Fibroblast of skin of left quadriceps (primary cell): ENCODE results near the gene RIT2.
A peak's percentile ranks its signal among the peaks of the same experiment; 100 is the strongest.

ENCODE experiments used
- DNase-seq, 2 experiments: peaks; one replicate each; pipeline ENCODE4 v3.0.0-alpha.2; 2013; ENCODE audit warnings: low read depth in 2 of 2

RIT2 gene

DNA sequence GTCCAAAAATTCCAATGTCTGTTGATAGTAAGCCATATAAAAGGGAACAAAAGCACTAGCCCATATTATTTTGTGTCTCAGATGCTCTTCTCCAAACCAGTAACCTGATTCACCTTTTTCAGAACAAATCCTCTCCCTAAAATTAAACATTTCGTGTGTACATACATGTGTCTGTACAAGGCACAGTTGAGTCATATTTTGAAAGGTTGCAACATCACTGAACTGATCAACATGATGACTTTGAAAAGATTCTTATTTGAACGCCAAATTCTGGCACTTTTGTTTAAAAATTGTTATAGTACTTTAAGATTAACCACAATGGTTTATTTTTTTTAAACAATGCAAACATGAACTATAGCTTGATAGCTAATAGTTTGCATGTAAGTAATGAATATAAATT is 102.5 kb downstream of the RIT2 start:
- no peak for DNase-seq

DNA sequence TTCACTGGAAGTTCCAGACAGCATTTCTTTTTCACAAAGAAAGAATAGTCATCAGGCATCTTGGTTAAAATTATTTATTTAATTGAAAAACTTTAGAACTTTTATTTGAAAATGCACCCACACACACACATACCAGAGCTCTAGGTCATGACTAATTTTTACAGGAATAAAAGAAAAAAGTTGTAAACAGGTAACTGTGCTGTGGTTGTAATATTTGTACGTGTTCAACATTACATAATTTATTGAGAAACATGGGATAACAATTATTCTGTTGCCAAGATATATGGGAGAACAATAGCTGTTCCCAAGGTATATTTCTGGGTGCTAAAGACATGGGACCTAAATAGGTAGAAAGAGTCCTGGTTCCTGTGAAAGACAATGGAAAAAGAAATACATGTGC is 104.9 kb downstream of the RIT2 start:
- DNase-seq, result no peak

DNA sequence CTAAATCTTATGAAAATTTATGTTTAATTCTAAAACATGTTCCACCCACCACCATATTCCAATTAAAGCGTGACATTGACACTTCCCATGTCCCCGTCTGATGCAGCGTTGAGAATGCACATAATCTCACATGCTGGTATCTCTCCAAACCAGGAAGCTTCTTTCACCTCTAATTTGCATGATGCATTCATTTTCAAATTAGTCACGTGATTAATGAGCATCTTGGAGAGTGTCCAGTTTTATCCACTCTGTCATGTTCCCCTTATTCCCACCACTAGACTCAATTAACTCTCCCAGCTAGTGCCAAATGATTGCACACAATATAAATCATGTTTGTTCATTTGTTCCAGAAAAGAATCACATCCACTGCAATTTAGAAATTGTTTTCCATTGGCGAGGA is 105.8 kb downstream of the RIT2 start:
- no peak for DNase-seq

DNA sequence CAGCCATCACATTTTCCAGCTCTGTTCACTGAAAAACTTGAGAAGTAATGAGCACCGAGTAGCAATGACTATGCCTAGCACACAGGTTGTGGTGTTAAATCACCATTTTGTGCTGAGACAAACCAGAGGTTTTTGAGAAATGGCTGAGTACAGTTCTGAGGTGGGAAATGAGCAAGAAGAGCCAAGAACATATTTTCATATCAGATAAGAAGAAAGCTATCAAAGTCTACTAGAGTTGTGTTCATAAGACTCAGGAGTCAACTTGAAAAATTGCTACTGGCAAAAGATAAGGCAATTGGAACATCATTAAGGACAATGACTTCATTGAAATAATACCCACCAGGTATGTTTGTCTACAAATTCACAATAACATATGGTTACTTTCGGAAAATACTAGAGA is 108.1 kb downstream of the RIT2 start:
- no peak for DNase-seq

DNA sequence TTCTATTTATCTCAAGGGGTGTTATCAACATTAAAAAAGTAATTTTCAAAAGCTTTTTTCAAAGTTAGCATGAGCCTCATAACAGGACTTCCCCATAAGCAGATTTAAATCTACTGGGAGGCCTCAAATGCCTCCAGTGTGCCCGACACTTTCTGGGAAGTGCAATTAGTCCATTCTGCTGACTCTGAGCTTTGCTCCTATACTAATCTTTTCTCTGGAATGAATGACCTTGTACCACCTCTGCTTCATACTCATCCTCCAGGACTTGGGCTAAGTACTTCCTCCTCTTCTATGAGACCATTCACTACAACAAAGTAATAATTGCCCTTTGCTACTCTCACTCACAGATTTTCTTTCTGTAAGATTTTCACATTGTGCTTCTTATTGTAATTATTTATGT is 111.1 kb downstream of the RIT2 start:
- no peak for DNase-seq

DNA sequence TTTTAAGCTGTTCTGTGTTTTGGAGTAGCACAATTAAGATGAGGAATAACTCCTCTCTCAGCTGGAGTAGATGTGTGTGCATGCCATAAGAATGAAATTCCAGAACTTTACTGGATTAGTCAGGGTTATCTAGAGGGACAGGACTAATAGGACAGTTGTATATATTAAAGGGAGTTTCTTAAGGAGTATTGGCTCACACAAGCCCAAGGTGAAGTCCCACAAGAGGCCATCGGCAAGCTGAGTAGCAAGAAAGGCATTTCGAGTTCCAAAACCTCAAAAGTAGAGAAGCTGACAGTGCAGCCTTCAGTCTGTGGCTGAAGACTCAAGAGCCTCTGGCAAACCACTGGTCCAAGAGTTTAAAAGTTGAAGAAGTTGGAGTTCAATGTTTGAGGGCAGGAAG is 113.7 kb downstream of the RIT2 start:
- DNase-seq, result no peak

DNA sequence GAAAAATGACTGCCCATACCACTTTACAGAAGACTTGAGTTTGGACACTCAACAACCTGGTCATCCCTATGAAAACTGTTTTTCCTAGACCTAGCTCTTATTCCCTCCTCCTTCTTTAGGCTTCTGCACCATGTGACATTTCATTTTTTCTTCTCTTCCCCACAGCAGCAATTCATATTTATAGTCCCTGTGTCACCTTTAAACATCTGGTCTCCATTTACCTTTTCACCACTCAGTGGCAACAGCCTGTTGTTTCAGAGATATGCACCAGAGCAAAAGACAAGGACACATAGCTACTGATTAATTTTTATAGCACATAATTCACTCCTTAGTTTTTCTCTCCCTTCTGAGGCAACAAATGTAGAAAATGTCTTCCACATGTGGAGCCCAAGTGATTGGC is 118.7 kb downstream of the RIT2 start:
- no peak for DNase-seq

DNA sequence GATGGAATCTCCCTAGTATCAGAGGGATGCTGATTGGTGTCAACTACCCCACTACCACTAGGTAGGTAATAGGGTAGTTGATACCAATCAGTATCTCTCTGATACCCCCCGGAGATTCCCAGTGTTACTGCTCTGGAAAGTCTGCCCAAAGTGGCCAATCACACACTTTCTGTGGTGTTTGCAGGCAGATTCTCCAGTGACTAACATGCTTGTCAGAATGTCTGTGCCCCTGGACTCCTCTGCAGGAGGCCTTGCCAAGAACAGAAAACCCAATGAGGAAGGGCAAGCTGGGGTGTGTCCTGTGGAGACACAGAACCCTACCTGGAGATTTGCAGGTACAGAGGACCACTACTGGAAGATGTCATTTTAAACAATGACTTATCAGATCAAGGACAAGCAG is 135.1 kb downstream of the RIT2 start:
- no peak for DNase-seq

DNA sequence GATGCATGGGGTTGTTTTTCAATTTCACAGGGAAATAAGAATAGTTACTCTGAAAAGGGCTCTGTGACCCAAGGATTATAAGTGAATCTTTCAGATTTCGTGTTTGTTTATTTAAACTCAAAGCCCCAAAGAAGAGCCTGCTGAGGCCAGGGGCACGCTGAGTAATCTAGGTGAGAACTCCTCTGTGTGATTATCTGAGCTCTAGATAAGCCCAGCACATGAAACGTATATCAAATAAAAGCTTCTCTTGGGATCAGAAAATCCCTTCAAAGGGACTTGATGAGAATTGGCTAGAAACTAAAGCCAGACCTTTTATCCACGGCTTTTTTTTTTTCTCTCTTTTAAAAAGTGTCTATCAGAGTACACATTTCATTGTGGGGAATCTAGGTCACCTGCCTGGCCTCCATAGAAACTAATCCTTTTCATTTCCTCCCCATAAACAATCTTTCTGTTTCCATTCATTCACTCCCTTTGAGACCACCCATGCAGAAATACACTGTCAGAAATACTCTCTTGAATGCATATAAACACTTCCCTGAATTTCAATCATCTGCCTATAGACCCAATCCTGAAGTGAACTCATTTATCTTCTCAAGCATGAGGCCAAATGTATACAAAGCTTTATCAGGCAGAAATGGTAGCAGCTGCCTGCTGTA is 137.4 kb downstream of the RIT2 start:
- DNase-seq, result no peak

DNA sequence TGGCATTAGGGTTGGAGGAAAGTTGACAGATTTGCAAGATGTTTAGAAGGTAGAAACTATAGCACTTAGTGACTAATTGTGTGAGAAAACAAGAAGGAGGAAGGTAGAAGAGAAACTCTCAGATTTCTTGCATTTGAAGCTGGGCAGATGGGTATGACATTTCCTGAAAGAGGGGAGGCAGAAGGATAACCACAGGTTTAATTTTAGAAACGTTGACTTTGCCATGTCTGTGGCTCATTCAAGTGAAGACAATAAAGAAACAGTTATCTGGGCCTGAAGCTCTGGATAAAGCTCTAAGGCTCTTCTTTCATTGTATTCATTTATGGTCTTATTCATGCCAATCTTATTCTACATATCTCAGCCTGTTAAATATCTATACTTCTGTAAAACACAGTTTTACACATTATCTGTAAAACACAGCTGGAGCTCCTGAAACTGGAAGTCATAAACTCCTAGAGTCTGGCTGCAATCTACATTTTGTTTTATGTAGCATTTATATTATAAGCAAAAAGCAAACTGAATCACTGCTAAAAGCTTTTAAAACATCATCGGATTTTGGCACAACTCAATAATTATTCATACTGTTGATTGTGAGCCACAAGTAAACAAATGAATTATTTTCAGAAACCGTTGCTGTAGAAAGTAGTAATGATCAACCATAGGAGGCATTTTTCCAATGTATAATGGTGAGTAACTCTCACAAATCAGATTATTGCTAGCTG is 138.5 kb downstream of the RIT2 start:
- no peak for DNase-seq

DNA sequence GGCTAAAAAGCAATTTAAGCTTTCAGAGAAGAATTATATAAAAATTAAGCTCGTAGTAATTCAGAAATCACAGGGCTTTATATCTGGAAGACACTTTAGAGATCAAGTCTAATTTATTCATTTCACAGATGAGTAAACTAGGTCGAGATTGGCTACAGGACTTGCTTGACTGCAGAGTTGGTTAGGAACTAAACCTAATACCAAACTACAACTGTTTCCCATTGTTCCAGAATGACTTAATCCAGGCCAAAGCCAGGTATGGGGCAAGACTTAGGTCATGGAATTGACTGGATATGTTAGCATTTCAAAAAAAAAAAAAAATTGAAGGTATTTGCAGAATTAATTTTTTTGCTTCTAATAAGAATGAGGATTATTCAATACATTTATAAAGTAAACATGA is 146.1 kb downstream of the RIT2 start:
- DNase-seq, result no peak

DNA sequence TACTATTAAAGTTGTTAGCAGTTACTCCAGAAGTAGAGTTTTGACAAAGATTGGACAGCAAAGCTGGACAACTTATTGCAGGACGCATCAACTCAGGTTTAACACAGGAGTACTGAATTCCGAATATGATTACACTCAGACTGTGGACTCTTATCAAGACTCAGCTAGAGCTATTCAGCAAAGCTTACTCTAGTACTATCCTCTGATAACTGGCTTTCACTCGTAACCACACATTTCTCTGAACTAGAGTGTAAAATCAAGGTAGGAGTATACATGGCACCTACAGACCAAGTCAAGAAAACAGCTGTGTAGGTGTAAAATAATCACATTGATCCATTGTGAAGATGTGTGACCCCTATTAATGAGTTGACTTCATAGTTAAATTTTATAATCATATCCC is 154.2 kb downstream of the RIT2 start:
- no peak for DNase-seq

DNA sequence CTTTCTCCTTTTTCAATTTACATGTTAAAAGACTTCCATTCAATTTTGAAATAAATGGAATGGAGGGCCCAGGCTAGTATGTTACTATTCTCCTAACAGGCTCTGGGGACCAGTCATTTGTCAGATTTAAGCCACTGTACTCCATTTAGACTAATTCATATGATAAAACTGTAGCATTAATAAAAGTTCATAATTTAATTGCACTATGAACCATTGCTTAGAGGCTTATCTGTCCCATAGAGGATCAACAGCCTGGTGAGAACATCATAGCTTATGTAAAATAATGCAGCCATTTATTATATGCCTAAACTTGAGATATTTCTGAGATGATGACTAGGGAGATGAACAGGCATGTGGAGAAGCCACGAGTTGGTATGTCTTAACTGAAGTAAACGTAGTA is 156.0 kb downstream of the RIT2 start:
- DNase-seq, result no peak

DNA sequence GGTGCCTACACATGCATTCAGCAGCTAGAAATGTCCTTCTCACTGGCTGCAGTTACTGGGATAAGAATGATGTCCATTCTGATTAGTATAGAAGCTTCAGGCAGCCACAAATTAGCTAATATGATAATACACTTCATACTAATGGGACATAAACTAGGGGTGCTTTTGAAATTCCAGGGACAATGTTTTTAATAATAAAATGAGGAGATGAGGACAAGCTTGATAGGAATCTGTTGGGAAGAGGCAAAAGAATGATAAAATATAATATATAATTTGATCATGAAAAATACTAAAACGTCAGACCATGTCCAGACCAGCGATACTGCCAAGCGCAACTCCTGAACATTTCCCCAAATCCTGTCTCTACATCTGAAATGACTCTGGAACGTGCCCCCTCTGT is 157.1 kb downstream of the RIT2 start:
- no peak for DNase-seq

DNA sequence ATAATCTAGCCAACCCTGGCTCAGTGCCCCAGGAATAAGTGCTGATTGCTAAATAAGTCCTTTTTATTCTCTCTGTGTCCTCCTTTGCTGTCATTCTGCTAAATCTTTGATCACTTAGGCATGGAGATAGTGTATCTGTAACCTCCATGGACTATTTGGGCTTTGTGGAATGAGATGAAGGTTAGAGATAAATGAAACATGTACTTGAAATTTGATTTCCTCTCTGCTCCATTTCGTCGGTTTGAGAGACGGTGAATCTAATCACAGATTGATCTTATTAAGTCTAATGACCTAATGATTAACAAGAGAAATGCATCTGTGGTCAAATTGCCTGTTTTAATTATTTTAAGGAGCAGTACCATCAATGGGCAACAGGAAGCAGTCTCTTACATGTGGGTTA is 159.2 kb downstream of the RIT2 start:
- DNase-seq, result no peak

DNA sequence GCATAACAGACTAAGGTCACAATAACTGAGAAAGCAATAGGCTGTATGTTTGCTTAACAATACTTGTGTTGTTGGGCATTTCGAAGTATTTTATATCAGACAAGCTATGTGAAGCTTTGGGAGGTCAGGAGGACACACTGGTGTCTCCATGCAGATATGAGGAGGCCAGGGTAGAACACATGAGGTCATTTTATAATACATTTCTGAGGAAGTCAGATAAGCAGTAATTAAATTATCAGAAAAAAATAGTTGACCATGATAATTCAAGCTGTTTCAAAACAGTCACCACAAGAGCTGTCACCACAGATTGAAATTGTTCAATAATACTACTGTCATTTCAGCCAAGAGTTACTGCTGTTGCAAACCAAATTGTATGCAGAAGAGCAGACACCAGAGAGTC is 160.6 kb downstream of the RIT2 start:
- no peak for DNase-seq

DNA sequence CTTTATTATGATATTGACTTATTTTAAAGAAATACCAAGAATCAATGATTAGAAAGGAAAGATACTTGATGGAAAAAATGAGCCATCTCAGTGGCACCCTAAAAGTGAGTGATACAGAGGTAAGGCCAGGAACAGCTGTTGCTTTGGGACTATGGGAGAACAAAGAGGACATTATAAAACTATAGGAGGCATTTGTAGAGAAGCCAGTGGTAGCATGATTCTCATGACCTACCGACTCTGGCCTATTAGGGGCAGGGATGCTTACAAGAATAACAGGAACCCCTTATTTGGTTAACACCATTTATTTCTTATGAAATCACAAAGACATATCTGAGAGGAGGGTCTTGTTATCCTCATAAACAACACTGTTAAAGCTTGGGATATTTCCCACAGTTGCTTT is 162.2 kb downstream of the RIT2 start:
- no peak for DNase-seq

DNA sequence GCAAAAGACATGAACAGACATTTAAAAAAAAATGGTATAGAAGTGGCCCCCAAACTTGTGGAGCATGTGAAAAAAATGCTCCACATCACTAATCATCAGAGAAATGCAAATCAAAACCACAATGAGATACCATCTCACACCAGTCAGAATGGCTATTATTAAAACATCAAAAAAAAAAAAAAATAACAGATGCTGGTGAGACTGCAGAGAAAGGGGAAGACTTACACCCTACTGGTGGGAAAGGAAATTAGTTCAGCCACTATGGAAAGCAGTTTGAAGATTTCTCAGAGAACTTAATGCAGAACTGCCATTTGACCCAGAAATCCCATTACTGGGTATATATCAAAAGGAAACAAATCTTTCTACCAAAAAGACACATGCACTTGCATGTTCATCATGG is 164.8 kb downstream of the RIT2 start:
- DNase-seq, result no peak

DNA sequence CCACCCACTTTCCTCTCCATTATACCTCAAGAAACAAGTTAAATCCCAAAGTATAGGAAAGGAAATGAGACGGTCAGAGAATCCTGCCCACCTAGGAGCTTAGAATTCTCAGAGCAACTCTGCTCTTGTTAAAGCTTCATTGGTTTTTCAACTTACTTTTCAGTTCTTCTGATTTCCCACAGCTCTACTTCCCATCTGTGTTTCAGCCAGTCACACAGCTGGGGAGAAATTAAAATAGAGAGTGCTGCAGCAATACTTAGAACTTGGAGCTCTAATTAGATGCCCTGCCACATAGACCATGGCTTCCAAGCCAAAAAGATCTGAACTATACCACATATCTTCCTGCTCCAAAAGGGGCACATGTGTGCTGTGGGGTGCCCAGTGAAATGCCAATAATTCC is 166.7 kb downstream of the RIT2 start:
- DNase-seq, result no peak

DNA sequence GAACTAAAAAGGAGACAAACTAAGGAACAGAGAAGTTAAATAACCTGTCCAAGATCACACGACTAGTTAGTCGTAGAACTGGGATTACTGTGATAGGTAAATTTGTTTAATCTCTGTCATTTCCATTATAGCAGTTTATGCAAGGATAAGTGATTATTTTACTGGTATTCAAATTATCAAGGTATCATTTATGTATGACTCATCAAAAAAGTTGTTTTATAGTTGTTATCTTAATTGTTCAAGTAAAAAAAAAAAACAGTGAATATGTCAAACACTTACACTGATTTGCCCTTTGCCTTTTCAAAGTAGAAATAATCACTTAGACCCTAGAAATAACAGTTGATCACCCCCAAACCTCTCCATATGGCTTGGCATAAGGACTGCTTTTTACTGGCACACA is 173.6 kb downstream of the RIT2 start:
- DNase-seq, result no peak

DNA sequence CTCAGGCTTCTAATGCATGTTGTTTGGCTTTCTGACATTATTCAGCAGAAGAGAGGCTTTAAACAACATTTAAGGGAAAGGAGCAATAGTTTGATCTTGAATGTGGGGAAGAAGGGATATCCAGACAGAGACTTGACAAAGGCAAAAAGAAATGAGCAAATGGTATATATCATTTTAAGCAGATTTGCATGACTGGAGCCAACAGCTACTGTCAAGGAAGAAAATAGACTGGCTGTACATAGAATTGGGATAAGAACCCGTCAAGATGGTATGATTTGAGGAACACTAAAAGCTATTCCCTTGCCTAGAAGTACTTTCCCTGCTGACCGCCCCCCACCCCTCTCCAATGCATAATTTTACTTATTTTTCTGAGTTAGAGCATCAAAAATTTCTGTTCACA is 174.5 kb downstream of the RIT2 start:
- no peak for DNase-seq

DNA sequence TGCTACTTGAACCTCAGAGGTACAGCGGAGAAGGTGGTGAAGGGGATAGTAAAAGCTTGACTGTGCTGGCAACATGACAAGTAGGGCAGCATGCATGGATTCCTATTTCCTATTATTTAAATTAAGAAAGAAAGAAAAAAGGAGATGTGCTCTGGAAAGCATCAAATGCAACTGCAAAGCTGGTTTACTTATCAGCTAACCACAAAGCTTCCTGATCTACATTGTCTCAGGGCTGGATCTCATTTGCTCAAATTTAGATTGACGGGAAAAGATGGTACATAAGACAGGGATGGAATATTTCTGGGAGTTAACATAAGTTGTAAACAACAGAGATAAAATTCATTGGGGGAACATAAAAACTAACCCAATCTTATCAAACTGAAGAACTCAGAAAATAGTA is 178.0 kb downstream of the RIT2 start:
- no peak for DNase-seq

DNA sequence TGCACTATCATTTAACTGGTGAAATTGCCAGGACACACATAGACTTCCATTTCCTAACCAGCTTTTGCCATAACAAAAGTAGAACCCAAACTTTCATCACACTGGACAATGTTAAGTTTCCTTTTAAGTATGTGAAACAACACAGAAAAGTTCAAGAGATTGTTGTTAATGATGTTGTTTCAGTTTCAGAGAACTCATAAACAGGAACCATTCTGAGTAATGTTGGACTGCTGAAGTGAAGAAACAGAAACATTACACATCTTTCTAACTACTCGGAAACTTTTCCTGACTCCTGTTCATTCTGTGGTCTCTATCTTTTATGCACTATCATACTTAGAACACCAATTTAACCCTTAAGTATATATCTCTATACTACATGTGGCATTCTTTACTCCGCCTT is 179.2 kb downstream of the RIT2 start:
- DNase-seq, result no peak

DNA sequence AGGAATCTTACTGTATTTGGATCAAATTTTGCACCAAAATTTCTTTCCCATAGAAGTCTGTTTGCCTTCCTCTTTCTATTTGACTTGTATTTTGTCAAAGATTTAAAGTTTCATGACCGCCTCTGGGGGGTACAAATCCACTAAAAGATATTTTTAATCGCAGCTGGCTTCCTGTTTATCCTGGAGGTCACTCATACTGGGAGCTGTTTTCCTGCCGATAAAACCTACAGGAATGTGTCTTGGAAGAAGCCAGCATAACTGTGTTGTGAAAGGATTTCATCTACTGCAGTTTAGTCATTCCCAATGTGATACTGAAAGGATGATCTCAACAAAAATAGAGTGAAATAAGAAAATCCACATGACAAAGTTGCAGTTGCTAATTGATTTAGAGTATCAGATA is 184.0 kb downstream of the RIT2 start:
- DNase-seq, result peak; percentile 29 to 30
